ENCODE measurements around the gene DLGAP5.
A peak's percentile ranks its signal among the peaks of the same experiment; 100 is the strongest.

DLGAP5 gene

DNA sequence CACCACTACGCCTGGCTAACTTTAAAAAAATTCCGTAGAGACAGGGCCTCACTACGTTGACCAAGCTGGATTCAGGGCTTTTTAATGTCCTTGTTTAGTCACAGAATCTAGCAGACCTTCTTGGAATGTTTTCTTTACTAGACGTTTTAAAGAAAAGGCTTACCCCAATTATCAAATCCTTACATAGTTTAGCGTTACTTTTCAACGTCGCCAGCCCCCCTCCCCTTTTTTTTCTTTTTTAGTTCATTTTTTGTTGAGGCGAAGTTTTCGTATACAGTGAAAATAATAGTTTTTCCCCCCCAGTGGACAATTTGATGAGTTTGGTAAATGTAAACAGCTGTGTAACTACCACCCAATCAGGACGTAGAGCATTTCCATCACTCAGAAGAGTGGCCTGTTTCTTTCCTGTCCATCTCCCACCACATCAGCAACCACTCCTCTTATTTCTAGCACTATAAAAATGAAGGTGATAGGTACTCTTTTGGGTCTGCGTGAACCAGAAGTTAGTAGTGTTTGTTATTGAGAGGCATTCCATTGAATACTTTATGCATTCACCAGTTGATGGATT is 753 bp upstream of the DLGAP5 start:
- H3K79me2 ChIP-seq (ENCODE audit: control insufficient read depth, insufficient read depth, low read length, poor library complexity), result peaks cover 6% of the 10 kb centered on the region
- WGBS (ENCODE audit: extremely low coverage, insufficient coverage, insufficient read length), result no CpG with 5 or more reads among the region's 11 CpGs

GRCh38 chr14:55190906-55191202 is 531 bp downstream of the DLGAP5 start:
- H3K4ac ChIP-seq (ENCODE audit: low read depth, low read length), result no peak overlapping the region
- H3K4me3 ChIP-seq (ENCODE audit: low read depth, low read length), result peak overlapping the region; percentile 88
- H3K79me2 ChIP-seq (ENCODE audit: control insufficient read depth, insufficient read depth, low read length, poor library complexity), result peaks cover 6% of the 10 kb centered on the region
- no peak overlapping the region for H2BK12ac ChIP-seq (ENCODE audit: low read length)
- H3K4me1 ChIP-seq (ENCODE audit: control insufficient read depth in 1 of 2, insufficient read depth in 2 of 2, low read length in 2 of 2), result peaks cover 0 to 3% of the 10 kb centered on the region in 2 experiments
- H3K27ac ChIP-seq (ENCODE audit: low read depth, low read length), result peak overlapping the region; percentile 18
- H2BK5ac ChIP-seq (ENCODE audit: low read depth, low read length, poor library complexity), result no peak overlapping the region
- peak overlapping the region; percentile 63 for H3K4me2 ChIP-seq (ENCODE audit: low read length)
- H3K23ac ChIP-seq (ENCODE audit: low read length), result no peak overlapping the region
- H2BK120ac ChIP-seq (ENCODE audit: insufficient read depth, low read length, poor library complexity), result no peak overlapping the region
- peak overlapping the region; percentile 44 for H3K9ac ChIP-seq (ENCODE audit: low read length)
- H2AFZ ChIP-seq (ENCODE audit: insufficient read depth, low read length, poor library complexity), result peak overlapping the region; percentile 48
- H4K91ac ChIP-seq (ENCODE audit: low read depth, low read length), result no peak overlapping the region
- H3K36me3 ChIP-seq (ENCODE audit: control insufficient read depth in 1 of 2, insufficient read depth in 2 of 2, low read length in 2 of 2), result peaks cover 2% of the 10 kb centered on the region in 2 experiments
- no peak overlapping the region for H2AK5ac ChIP-seq (ENCODE audit: low read length)
- no peaks in the 10 kb centered on the region for H3K27me3 ChIP-seq (ENCODE audit: insufficient read depth, low read length)
- no peak overlapping the region for H4K8ac ChIP-seq (ENCODE audit: low read depth, low read length)
- peak in 1 of 2 donors; percentile 4 for DNase-seq
- no peak overlapping the region for H4K12ac ChIP-seq (ENCODE audit: low read depth, low read length)
- no peak overlapping the region for H3K14ac ChIP-seq (ENCODE audit: low read length)
- no CpG with 5 or more reads among the region's 8 CpGs for WGBS (ENCODE audit: extremely low coverage, insufficient coverage, insufficient read length)
- peaks cover 5% of the 10 kb centered on the region for H3K9me3 ChIP-seq (ENCODE audit: insufficient read depth, low read depth, low read length)
- no peak overlapping the region for H3K18ac ChIP-seq (ENCODE audit: low read length)
- peaks cover 5% of the 10 kb centered on the region for H3K79me1 ChIP-seq (ENCODE audit: low read length)

More for the DNA sequence above, 753 bp upstream of the DLGAP5 start:
- H4K12ac ChIP-seq (ENCODE audit: low read depth, low read length), result no peak overlapping the region
- H2AK5ac ChIP-seq (ENCODE audit: low read length), result no peak overlapping the region
- H3K27me3 ChIP-seq (ENCODE audit: insufficient read depth, low read length), result no peaks in the 10 kb centered on the region
- no peak overlapping the region for H2BK5ac ChIP-seq (ENCODE audit: low read depth, low read length, poor library complexity)
- peak overlapping the region; percentile 70 for H3K4me2 ChIP-seq (ENCODE audit: low read length)
- H3K36me3 ChIP-seq (ENCODE audit: control insufficient read depth in 1 of 2, insufficient read depth in 2 of 2, low read length in 2 of 2), result peaks cover 0 to 2% of the 10 kb centered on the region in 2 experiments
- H4K8ac ChIP-seq (ENCODE audit: low read depth, low read length), result peak overlapping the region; percentile 88
- H3K23ac ChIP-seq (ENCODE audit: low read length), result no peak overlapping the region
- DNase-seq, result no peak
- no peak overlapping the region for H3K18ac ChIP-seq (ENCODE audit: low read length)
- no peak overlapping the region for H3K27ac ChIP-seq (ENCODE audit: low read depth, low read length)
- no peak overlapping the region for H3K14ac ChIP-seq (ENCODE audit: low read length)
- H3K4ac ChIP-seq (ENCODE audit: low read depth, low read length), result no peak overlapping the region
- peak overlapping the region; percentile 83 for H2AFZ ChIP-seq (ENCODE audit: insufficient read depth, low read length, poor library complexity)
- peaks cover 5% of the 10 kb centered on the region for H3K9me3 ChIP-seq (ENCODE audit: insufficient read depth, low read depth, low read length)
- H3K4me1 ChIP-seq (ENCODE audit: control insufficient read depth in 1 of 2, insufficient read depth in 2 of 2, low read length in 2 of 2), result peaks cover 0 to 3% of the 10 kb centered on the region in 2 experiments
- peak overlapping the region; percentile 47 for H3K4me3 ChIP-seq (ENCODE audit: low read depth, low read length)
- peaks cover 5% of the 10 kb centered on the region for H3K79me1 ChIP-seq (ENCODE audit: low read length)
- H4K91ac ChIP-seq (ENCODE audit: low read depth, low read length), result peak overlapping the region; percentile 56
- peak overlapping the region; percentile 68 for H2BK120ac ChIP-seq (ENCODE audit: insufficient read depth, low read length, poor library complexity)
- no peak overlapping the region for H3K9ac ChIP-seq (ENCODE audit: low read length)
- no peak overlapping the region for H2BK12ac ChIP-seq (ENCODE audit: low read length)

GRCh38 chr14:55188686-55189295 is 2.6 kb downstream of the DLGAP5 start:
- H3K4me1 ChIP-seq (ENCODE audit: control insufficient read depth in 1 of 2, insufficient read depth in 2 of 2, low read length in 2 of 2), result peaks cover 0 to 3% of the 10 kb centered on the region in 2 experiments

DNA sequence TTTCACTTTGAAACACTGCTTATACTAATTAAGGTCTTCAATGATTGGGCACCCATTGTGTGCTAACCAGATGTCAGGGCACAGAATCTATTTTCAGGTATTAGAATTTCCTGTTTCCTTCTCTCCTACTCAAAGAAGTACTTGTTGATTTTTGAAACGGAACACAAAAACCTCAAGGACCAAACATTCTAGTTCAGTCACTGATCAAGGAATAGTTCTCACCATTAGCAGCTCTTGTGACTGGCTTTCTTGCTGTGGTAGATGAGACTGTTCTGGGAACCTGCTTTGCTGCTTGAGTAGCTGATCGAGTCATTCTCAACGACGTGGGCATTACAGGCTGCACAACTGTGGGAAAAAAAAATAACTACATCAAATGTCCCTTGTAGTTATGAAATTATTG is 11.0 kb downstream of the DLGAP5 start:
- H3K36me3 ChIP-seq (ENCODE audit: control insufficient read depth in 1 of 2, insufficient read depth in 2 of 2, low read length in 2 of 2), result peaks cover 7 to 14% of the 10 kb centered on the region in 2 experiments
- no peak overlapping the region for H3K27ac ChIP-seq (ENCODE audit: low read depth, low read length)
- no peak overlapping the region for H2AK5ac ChIP-seq (ENCODE audit: low read length)
- no peak overlapping the region for H4K91ac ChIP-seq (ENCODE audit: low read depth, low read length)
- no peak overlapping the region for H3K14ac ChIP-seq (ENCODE audit: low read length)
- H3K27me3 ChIP-seq (ENCODE audit: insufficient read depth, low read length), result no peaks in the 10 kb centered on the region
- H3K4me1 ChIP-seq (ENCODE audit: control insufficient read depth in 1 of 2, insufficient read depth in 2 of 2, low read length in 2 of 2), result no peaks in the 10 kb centered on the region
- H3K4ac ChIP-seq (ENCODE audit: low read depth, low read length), result no peak overlapping the region
- H3K4me2 ChIP-seq (ENCODE audit: low read length), result no peak overlapping the region
- no peak overlapping the region for H2BK120ac ChIP-seq (ENCODE audit: insufficient read depth, low read length, poor library complexity)
- no peak overlapping the region for H2BK12ac ChIP-seq (ENCODE audit: low read length)
- no peak overlapping the region for H4K8ac ChIP-seq (ENCODE audit: low read depth, low read length)
- H4K12ac ChIP-seq (ENCODE audit: low read depth, low read length), result no peak overlapping the region
- H2AFZ ChIP-seq (ENCODE audit: insufficient read depth, low read length, poor library complexity), result no peak overlapping the region
- H3K9me3 ChIP-seq (ENCODE audit: insufficient read depth, low read depth, low read length), result no peaks in the 10 kb centered on the region
- no peak overlapping the region for H3K23ac ChIP-seq (ENCODE audit: low read length)
- no peak overlapping the region for H3K9ac ChIP-seq (ENCODE audit: low read length)
- H3K79me2 ChIP-seq (ENCODE audit: control insufficient read depth, insufficient read depth, low read length, poor library complexity), result no peaks in the 10 kb centered on the region
- no peak for DNase-seq
- H3K4me3 ChIP-seq (ENCODE audit: low read depth, low read length), result no peak overlapping the region
- no peak overlapping the region for H3K18ac ChIP-seq (ENCODE audit: low read length)
- WGBS (ENCODE audit: extremely low coverage, insufficient coverage, insufficient read length), result no CpG with 5 or more reads among the region's 4 CpGs
- no peak overlapping the region for H2BK5ac ChIP-seq (ENCODE audit: low read depth, low read length, poor library complexity)
- no peaks in the 10 kb centered on the region for H3K79me1 ChIP-seq (ENCODE audit: low read length)

More at GRCh38 chr14:55188686-55189295, 2.6 kb downstream of the DLGAP5 start:
- Histone ChIP-seq H2AK5ac (ENCODE audit: low read length) (no peak overlapping the region), H3K79me1 (ENCODE audit: low read length) (peaks cover 5% of the 10 kb centered on the region), H3K4ac (ENCODE audit: low read depth, low read length) (no peak overlapping the region), H2BK12ac (ENCODE audit: low read length) (no peak overlapping the region), H3K18ac (ENCODE audit: low read length) (no peak overlapping the region), H2BK5ac (ENCODE audit: low read depth, low read length, poor library complexity) (no peak overlapping the region), H3K9me3 (ENCODE audit: insufficient read depth, low read depth, low read length) (peaks cover 3% of the 10 kb centered on the region), H4K12ac (ENCODE audit: low read depth, low read length) (no peak overlapping the region), H3K27me3 (ENCODE audit: insufficient read depth, low read length) (no peaks in the 10 kb centered on the region), H2AFZ (ENCODE audit: insufficient read depth, low read length, poor library complexity) (no peak overlapping the region), H3K9ac (ENCODE audit: low read length) (no peak overlapping the region), H3K79me2 (ENCODE audit: control insufficient read depth, insufficient read depth, low read length, poor library complexity) (peaks cover 6% of the 10 kb centered on the region), H3K4me2 (ENCODE audit: low read length) (no peak overlapping the region), H3K23ac (ENCODE audit: low read length) (no peak overlapping the region), H3K14ac (ENCODE audit: low read length) (no peak overlapping the region), H3K4me3 (ENCODE audit: low read depth, low read length) (no peak overlapping the region), H4K8ac (ENCODE audit: low read depth, low read length) (no peak overlapping the region), H2BK120ac (ENCODE audit: insufficient read depth, low read length, poor library complexity) (no peak overlapping the region), H3K27ac (ENCODE audit: low read depth, low read length) (no peak overlapping the region), H4K91ac (ENCODE audit: low read depth, low read length) (no peak overlapping the region), H3K36me3 (ENCODE audit: control insufficient read depth in 1 of 2, insufficient read depth in 2 of 2, low read length in 2 of 2) (peaks cover 2 to 3% of the 10 kb centered on the region in 2 experiments)
- no peak for DNase-seq
- WGBS (ENCODE audit: extremely low coverage, insufficient coverage, insufficient read length), result no CpG with 5 or more reads among the region's 4 CpGs
